ENCODE measurements around the gene PBOV1. TPM values are rescaled to one million over a fixed set of nuclear protein-coding genes. Genes with fewer than 3 reads are reported as not detected.
A peak's percentile ranks its signal among the peaks of the same experiment; 100 is the strongest.

The PBOV1 gene
- total RNA-seq: not detected

DNA sequence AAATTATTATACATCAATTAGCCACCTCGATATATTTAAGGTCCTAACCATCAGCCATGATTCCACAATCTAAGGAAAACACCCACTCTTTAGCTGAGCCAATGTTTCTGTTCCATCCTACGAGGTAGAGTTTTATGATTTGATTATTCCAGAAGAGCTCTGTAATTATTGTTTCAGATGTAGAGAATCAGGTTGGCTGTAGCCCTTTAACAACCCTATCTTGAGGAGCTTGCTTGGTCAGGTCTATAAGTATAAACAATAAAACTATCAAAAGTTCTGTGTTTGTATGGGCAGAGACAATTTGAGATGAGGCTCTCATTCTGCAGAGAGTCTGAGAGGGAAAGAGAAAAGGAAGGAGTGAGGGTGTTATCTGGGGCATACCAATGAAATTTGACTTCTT is at the start of gene PBOV1:
TSS of gene PBOV1 (minus strand) at position 43 of the 400 bp plus-strand sequence. CDS start 96 bp downstream, outside the sequence.
- Histone ChIP-seq H3K9me3 (no peaks in the 10 kb centered on the region), H3K4me3 (no peak within 1 kb of the TSS), H3K4me1 (no peaks in the 10 kb centered on the region), H3K27ac (no peak within 1 kb of the TSS), H3K27me3 (no peaks in the 10 kb centered on the region), H3K36me3 (no peaks in the 10 kb centered on the region)
- intact Hi-C loops (cut with DNase I): no loop called here
- TF ChIP-seq, protein P1, sequence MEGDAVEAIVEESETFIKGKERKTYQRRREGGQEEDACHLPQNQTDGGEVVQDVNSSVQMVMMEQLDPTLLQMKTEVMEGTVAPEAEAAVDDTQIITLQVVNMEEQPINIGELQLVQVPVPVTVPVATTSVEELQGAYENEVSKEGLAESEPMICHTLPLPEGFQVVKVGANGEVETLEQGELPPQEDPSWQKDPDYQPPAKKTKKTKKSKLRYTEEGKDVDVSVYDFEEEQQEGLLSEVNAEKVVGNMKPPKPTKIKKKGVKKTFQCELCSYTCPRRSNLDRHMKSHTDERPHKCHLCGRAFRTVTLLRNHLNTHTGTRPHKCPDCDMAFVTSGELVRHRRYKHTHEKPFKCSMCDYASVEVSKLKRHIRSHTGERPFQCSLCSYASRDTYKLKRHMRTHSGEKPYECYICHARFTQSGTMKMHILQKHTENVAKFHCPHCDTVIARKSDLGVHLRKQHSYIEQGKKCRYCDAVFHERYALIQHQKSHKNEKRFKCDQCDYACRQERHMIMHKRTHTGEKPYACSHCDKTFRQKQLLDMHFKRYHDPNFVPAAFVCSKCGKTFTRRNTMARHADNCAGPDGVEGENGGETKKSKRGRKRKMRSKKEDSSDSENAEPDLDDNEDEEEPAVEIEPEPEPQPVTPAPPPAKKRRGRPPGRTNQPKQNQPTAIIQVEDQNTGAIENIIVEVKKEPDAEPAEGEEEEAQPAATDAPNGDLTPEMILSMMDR (IDR thresholded peaks at IDR 0.05): no peak
- TF ChIP-seq POLR2AphosphoS5 (IDR thresholded peaks at IDR 0.05; ENCODE audit: insufficient read depth in 1 of 2, low read depth in 1 of 2): no peak
- TF ChIP-seq POLR2A (IDR thresholded peaks at IDR 0.05): no peak
- no peak for DNase-seq (ENCODE audit: extremely low spot score in 2 of 2)

DNA sequence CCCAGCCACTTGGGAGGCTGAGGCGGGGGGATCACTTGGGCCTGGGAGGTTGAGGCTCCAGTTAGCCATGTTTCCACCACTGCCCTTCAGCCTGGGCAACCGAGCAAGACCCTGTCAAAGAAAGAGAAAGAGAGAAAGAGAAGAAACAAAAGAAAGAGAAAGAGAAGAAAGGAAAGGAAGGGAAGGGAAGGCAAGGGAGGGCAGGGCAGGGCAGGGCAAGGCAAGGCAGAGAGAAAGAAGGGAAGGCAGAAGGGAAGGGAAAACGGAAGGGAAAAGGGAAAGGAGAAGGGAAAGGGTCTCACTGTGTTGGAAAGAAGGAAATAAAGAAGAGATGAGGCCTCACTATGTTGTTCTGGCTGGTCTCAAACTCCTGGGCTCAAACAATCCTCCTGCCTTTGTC is 47.8 kb upstream of the PBOV1 start:
- no peaks in the 10 kb centered on the region for H3K9me3 ChIP-seq
- H3K4me3 ChIP-seq: no peak overlapping the region
- no peak overlapping the region for H3K27ac ChIP-seq
- no peaks in the 10 kb centered on the region for H3K36me3 ChIP-seq
- no peak for DNase-seq (ENCODE audit: extremely low spot score in 2 of 2)
- TF ChIP-seq, protein P1 (IDR thresholded peaks at IDR 0.05): no peak
- no peak for TF ChIP-seq POLR2A (IDR thresholded peaks at IDR 0.05)
- TF ChIP-seq POLR2AphosphoS5 (IDR thresholded peaks at IDR 0.05; ENCODE audit: insufficient read depth in 1 of 2, low read depth in 1 of 2): no peak
- intact Hi-C loops (cut with DNase I): no loop called here
- no peaks in the 10 kb centered on the region for H3K4me1 ChIP-seq
- no peaks in the 10 kb centered on the region for H3K27me3 ChIP-seq

DNA sequence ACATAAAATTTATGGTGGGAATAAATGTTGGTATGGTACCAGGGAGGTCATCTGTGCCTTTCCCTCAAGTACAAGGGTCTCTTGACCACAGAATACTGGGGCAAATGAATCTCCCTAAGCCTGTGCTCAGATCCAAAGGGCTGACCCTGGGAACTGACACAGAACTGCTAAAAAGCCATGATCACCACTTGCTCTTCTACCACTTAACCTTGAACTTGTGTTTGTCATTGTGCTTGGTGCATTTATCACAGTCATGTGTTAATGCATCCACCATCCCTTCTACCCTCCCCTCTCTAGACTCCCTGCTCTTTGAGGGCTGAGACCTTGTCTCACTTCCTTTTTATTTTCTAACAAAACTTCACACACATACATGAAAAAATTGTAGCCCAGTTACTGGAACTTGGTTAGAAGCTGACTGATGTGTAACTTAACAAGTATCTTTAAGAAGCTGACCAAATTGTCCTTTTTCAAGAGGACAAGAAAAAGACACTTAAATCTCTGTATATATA is 46.1 kb upstream of the PBOV1 start:
- DNase-seq (ENCODE audit: extremely low spot score in 2 of 2): peak in 1 of 2 donors; percentile 8
- Histone ChIP-seq H3K27me3 (no peaks in the 10 kb centered on the region), H3K4me1 (no peaks in the 10 kb centered on the region), H3K36me3 (no peaks in the 10 kb centered on the region), H3K27ac (no peak overlapping the region), H3K4me3 (no peak overlapping the region), H3K9me3 (no peaks in the 10 kb centered on the region)
- TF ChIP-seq, protein P1 (IDR thresholded peaks at IDR 0.05): no peak
- no peak for TF ChIP-seq POLR2A (IDR thresholded peaks at IDR 0.05)
- TF ChIP-seq POLR2AphosphoS5 (IDR thresholded peaks at IDR 0.05; ENCODE audit: insufficient read depth in 1 of 2, low read depth in 1 of 2): no peak
- intact Hi-C loops (cut with DNase I): no loop called here

DNA sequence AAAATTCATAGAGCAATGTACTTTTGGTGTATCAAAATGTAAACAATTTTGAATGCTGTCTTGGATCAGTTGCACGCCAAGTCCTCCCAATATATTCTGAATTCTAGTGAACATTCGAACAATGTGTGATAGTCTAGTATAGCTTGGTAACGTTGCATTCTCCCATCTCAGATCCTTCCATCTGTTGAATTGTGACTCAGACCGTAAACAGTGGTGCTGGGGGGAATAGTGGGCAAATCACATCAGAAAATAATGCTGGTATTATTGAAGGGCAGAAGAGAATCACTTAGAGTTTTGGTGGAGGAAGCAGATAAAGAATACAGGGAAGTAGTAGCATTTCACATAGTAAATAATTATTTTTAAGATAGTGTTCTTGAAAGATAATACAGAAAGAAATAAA is 45.7 kb upstream of the PBOV1 start:
- Histone ChIP-seq H3K27me3 (no peaks in the 10 kb centered on the region), H3K27ac (no peak overlapping the region), H3K36me3 (no peaks in the 10 kb centered on the region), H3K4me1 (no peaks in the 10 kb centered on the region), H3K9me3 (no peaks in the 10 kb centered on the region), H3K4me3 (no peak overlapping the region)
- intact Hi-C loops (cut with DNase I): no loop called here
- no peak for DNase-seq (ENCODE audit: extremely low spot score in 2 of 2)
- TF ChIP-seq, protein P1 (IDR thresholded peaks at IDR 0.05): no peak
- no peak for TF ChIP-seq POLR2A (IDR thresholded peaks at IDR 0.05)
- TF ChIP-seq POLR2AphosphoS5 (IDR thresholded peaks at IDR 0.05; ENCODE audit: insufficient read depth in 1 of 2, low read depth in 1 of 2): no peak

DNA sequence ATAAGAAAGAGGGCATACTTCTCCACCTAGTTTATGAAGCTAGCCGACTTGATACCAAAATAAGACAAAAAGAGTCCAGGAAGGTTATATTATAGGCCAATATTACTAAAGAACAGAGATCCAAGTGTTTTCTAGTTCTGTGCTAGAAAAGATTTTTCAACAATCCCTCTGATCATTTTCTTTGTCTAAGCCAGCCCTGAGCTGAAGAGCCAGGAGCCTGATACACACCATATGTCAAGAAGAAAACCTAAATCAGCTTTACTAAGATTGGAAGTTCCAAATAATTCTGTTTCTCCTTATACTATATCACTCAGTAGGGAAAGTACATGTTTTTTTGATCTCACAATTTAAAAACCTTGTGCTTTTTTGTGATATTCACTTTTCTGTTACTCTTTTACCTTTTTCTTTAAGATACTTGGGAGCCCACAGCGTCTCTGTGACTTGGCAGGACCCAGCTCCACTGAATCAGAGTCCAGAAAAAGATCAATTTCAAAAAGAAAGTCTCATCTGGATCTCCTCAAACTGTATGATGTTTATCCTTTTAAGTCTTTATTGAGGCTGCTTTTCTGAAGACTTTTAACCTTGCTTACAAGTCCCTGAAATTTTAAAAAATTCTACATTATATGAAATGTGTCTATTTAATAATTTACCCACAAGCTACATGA is 43.0 kb upstream of the PBOV1 start:
- H3K4me3 ChIP-seq: no peak overlapping the region
- no peak for DNase-seq (ENCODE audit: extremely low spot score in 2 of 2)
- H3K36me3 ChIP-seq: no peaks in the 10 kb centered on the region
- no peak overlapping the region for H3K27ac ChIP-seq
- H3K4me1 ChIP-seq: no peaks in the 10 kb centered on the region
- H3K27me3 ChIP-seq: no peaks in the 10 kb centered on the region
- no peaks in the 10 kb centered on the region for H3K9me3 ChIP-seq
- intact Hi-C loops (cut with DNase I): no loop called here
- TF ChIP-seq POLR2A (IDR thresholded peaks at IDR 0.05) (no peak), POLR2AphosphoS5 (IDR thresholded peaks at IDR 0.05; ENCODE audit: insufficient read depth in 1 of 2, low read depth in 1 of 2) (no peak)
- TF ChIP-seq, protein P1 (IDR thresholded peaks at IDR 0.05): no peak
